Measurements from ENCODE around the gene MAEA.

DNA sequence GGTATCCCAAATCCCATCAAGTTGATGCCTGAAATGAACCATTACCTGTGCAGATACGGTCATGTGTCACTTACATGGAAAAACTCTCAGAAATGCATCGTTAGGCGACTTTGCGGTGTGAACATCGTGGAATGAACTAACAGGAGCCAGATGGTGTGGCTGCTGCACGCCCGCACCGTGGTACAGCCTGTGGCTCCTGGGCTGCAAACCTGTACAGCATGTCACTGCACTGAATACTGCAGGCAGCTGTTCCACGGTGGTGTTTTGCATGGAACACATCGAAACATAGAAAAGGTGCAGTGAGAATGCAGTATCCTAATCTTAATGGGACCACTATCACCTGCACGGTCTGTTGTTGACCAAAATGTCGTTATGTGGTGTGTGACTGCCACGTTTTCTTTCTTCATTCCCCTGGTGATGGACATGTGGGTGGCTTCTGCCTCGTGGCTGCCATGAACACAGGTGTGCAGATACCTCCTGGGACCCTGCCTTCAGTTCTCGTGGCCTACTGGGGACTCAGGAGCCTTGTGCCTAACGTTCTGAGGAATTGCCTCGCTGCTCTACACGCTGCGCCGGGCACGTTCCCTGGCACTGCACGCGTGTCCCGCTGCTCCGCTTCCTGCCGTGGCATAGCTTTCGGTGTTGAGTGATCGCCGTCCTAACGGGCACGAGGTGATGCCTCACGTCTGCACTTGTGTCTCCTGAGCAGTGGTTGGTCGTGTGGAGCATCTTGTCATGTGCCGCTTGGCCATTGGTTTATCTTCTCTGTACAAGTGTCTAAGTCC, 18.5 kb downstream of the MAEA start:
- TF ChIP-seq, protein P1, sequence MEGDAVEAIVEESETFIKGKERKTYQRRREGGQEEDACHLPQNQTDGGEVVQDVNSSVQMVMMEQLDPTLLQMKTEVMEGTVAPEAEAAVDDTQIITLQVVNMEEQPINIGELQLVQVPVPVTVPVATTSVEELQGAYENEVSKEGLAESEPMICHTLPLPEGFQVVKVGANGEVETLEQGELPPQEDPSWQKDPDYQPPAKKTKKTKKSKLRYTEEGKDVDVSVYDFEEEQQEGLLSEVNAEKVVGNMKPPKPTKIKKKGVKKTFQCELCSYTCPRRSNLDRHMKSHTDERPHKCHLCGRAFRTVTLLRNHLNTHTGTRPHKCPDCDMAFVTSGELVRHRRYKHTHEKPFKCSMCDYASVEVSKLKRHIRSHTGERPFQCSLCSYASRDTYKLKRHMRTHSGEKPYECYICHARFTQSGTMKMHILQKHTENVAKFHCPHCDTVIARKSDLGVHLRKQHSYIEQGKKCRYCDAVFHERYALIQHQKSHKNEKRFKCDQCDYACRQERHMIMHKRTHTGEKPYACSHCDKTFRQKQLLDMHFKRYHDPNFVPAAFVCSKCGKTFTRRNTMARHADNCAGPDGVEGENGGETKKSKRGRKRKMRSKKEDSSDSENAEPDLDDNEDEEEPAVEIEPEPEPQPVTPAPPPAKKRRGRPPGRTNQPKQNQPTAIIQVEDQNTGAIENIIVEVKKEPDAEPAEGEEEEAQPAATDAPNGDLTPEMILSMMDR (IDR thresholded peaks at IDR 0.05; ENCODE audit: low read depth, low read length) = no peak
- TF ChIP-seq POLR2A (IDR thresholded peaks at IDR 0.05; ENCODE audit: extremely low read depth, insufficient read length) (no peak), MYC (IDR thresholded peaks at IDR 0.05; ENCODE audit: low read depth, low read length) (no peak), MAX (IDR thresholded peaks at IDR 0.05; ENCODE audit: low read depth, low read length) (no peak)

Measured in NB4 (cell line).